SU-DHL-6 (cell line): ENCODE measurements around the gene PARP14.
"Not testable (repeated sequence)": the region's sequence is repeated elsewhere in the genome, so short reads cannot be mapped to it uniquely, and the experiment has no call there.

Experiments used
- H2AFZ ChIP-seq: fragments of 200-600 bp; sonication (generic); 2 replicates; pipeline ENCODE4 v1.6.1; 2014; ENCODE audit warnings: low read depth, mild to moderate bottlenecking, moderate library complexity, mixed read lengths, antibody characterized with exemption, low read length; ENCODE audit not compliant: severe bottlenecking
- H3F3A ChIP-seq: fragments of 200-600 bp; shearing (Covaris generic); 2 replicates; pipeline ENCODE4 v1.6.0; 2016; ENCODE audit warnings: antibody characterized with exemption, mild to moderate bottlenecking; ENCODE audit not compliant: insufficient read depth
- H3K27ac ChIP-seq: fragments of 200-600 bp; sonication (generic); 2 replicates; pipeline ENCODE4 v1.5.1; 2016; ENCODE audit warnings: low read depth, mild to moderate bottlenecking, low read length, moderate library complexity, mixed read lengths
- H3K27me3 ChIP-seq: fragments of 200-600 bp; sonication (generic), shearing (Covaris generic); 2 replicates; pipeline ENCODE4 v1.6.0; 2014; ENCODE audit warnings: mild to moderate bottlenecking, low read length
- H3K36me3 ChIP-seq: fragments of 200-600 bp; sonication (generic); 2 replicates; pipeline ENCODE4 v1.6.1; 2014; ENCODE audit warnings: mild to moderate bottlenecking, low read length, mixed read lengths
- H3K4me2 ChIP-seq: fragments of 300-600, 200-600 bp; shearing (Covaris generic), sonication (generic); 2 replicates; pipeline ENCODE4 v1.6.0; 2014; ENCODE audit warnings: low read length, low read depth, mild to moderate bottlenecking; ENCODE audit not compliant: poor library complexity, severe bottlenecking
- H3K4me3 ChIP-seq: fragments of 200-600 bp; sonication (generic); 2 replicates; pipeline ENCODE4 v1.5.1; 2014; ENCODE audit warnings: antibody characterized with exemption, low read length, mild to moderate bottlenecking, mixed read lengths; ENCODE audit not compliant: insufficient read depth, poor library complexity, severe bottlenecking
- H3K79me2 ChIP-seq: fragments of 200-600 bp; sonication (generic); 2 replicates; pipeline ENCODE4 v1.6.1; 2014; ENCODE audit warnings: mild to moderate bottlenecking, low read length, moderate library complexity; ENCODE audit not compliant: insufficient read depth
- H3K9ac ChIP-seq: fragments of 200-600 bp; sonication (generic); 2 replicates; pipeline ENCODE4 v1.7.0; 2014; ENCODE audit warnings: mild to moderate bottlenecking, low read length
- H3K9me2 ChIP-seq: fragments of 200-600 bp; sonication (generic); replicated peaks from 2 replicates; pipeline ENCODE4 v1.6.1; 2014; ENCODE audit warnings: low read length; ENCODE audit not compliant: insufficient read depth
- H3K9me3 ChIP-seq: fragments of 200-600 bp; sonication (generic); 2 replicates; pipeline ENCODE4 v1.6.1; 2014; ENCODE audit warnings: low read length, mixed read lengths; ENCODE audit not compliant: insufficient read depth
- H4K20me1 ChIP-seq: fragments of 200-600 bp; sonication (generic); 2 replicates; pipeline ENCODE4 v1.6.1; 2014; ENCODE audit warnings: low read depth, mild to moderate bottlenecking, antibody characterized with exemption, low read length, moderate library complexity, mixed read lengths
- EZH2phosphoT487 ChIP-seq: fragments of 200-600 bp; sonication (generic), shearing (Covaris generic); conservative IDR thresholded peaks from 2 replicates; pipeline ENCODE4 v1.6.1; 2018; ENCODE audit warnings: mild to moderate bottlenecking, antibody characterized with exemption, low read length, moderate library complexity, mixed read lengths
- TF ChIP-seq, protein P1 (sequence below): fragments of 200-600 bp; sonication (generic); IDR thresholded peaks from one replicate; pipeline ENCODE4 v1.5.1; 2017; ENCODE audit warnings: antibody characterized with exemption, mild to moderate bottlenecking, low read length, moderate library complexity; ENCODE audit not compliant: insufficient read depth, poor library complexity, severe bottlenecking

PARP14 gene

DNA sequence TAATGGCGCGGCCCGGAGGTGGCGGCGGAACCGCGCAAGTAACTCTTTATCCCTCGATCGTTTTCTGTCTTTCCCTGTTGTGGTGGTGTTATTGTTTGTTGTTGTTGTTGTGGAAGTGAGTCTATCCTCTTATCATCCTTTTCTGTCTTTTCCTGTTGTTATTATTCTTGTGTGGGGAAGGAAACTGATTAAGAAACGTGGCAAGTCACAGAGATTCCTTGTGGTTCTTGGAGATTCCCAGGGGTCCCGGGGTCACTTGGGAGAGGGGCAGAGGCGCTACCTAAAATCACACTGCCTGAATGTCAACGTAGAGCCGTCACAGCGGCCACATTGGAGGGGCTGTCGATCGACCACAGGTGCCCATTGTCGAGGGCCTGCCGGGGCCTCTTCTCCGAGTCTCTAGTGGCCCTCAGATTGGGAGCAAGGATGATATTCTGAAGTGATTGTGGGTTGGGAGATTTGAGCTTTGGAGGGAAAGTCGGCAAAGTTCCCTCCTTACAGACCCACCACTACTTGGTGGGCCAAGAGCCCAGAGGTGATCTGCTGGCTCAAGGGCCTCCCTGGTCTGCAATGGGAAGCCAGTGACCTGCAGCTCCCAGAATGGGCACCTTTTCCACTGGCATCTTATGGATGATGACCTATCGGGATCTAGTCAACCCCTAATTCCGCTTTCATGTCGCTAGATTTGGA, 790 bp downstream of the PARP14 start:
- no peak overlapping the region for H3K4me2 ChIP-seq
- H3K9ac ChIP-seq, result no peak overlapping the region
- H4K20me1 ChIP-seq, result no peaks in the 10 kb centered on the region
- no peaks in the 10 kb centered on the region for H3K79me2 ChIP-seq
- no peak overlapping the region for H3K27ac ChIP-seq
- H3K27me3 ChIP-seq, result no peaks in the 10 kb centered on the region
- no peak overlapping the region for H2AFZ ChIP-seq
- no peak overlapping the region for H3K4me3 ChIP-seq
- TF ChIP-seq, protein P1, sequence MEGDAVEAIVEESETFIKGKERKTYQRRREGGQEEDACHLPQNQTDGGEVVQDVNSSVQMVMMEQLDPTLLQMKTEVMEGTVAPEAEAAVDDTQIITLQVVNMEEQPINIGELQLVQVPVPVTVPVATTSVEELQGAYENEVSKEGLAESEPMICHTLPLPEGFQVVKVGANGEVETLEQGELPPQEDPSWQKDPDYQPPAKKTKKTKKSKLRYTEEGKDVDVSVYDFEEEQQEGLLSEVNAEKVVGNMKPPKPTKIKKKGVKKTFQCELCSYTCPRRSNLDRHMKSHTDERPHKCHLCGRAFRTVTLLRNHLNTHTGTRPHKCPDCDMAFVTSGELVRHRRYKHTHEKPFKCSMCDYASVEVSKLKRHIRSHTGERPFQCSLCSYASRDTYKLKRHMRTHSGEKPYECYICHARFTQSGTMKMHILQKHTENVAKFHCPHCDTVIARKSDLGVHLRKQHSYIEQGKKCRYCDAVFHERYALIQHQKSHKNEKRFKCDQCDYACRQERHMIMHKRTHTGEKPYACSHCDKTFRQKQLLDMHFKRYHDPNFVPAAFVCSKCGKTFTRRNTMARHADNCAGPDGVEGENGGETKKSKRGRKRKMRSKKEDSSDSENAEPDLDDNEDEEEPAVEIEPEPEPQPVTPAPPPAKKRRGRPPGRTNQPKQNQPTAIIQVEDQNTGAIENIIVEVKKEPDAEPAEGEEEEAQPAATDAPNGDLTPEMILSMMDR, result no peak
- TF ChIP-seq EZH2phosphoT487, result no peak
- no peaks in the 10 kb centered on the region for H3K36me3 ChIP-seq
- H3K9me3 ChIP-seq, result no peaks in the 10 kb centered on the region
- no peaks in the 10 kb centered on the region for H3K9me2 ChIP-seq
- no peaks in the 10 kb centered on the region for H3F3A ChIP-seq

DNA sequence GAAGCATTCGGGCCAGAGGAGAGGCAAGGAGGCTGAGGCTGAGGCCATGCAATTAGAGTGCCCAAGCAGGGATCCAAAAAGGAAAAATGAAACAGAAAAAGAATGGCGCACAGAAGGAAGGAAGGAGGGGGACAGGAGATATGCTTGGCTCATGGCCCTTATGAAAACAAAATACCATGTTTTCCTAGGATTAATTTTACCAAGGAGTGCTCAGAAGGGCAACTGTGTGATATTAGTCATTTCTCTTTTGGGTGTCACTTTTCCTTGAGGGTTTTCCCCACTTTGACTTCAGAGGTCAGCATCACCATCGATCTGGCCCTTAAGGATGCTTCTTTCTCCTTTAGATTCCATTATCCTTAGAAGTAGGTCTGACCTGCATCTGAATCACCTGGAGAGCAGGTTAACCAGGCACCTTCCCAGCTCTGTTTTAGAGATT, 1.4 kb downstream of the PARP14 start:
- Histone ChIP-seq H3K9me3 (no peaks in the 10 kb centered on the region), H3K27ac (no peak overlapping the region), H3K9ac (no peak overlapping the region), H3K79me2 (no peaks in the 10 kb centered on the region), H2AFZ (no peak overlapping the region), H3K36me3 (no peaks in the 10 kb centered on the region), H4K20me1 (no peaks in the 10 kb centered on the region), H3K4me3 (no peak overlapping the region), H3K4me2 (no peak overlapping the region), H3F3A (no peaks in the 10 kb centered on the region), H3K9me2 (no peaks in the 10 kb centered on the region), H3K27me3 (no peaks in the 10 kb centered on the region)
- TF ChIP-seq, protein P1, result no peak
- TF ChIP-seq EZH2phosphoT487, result no peak

DNA sequence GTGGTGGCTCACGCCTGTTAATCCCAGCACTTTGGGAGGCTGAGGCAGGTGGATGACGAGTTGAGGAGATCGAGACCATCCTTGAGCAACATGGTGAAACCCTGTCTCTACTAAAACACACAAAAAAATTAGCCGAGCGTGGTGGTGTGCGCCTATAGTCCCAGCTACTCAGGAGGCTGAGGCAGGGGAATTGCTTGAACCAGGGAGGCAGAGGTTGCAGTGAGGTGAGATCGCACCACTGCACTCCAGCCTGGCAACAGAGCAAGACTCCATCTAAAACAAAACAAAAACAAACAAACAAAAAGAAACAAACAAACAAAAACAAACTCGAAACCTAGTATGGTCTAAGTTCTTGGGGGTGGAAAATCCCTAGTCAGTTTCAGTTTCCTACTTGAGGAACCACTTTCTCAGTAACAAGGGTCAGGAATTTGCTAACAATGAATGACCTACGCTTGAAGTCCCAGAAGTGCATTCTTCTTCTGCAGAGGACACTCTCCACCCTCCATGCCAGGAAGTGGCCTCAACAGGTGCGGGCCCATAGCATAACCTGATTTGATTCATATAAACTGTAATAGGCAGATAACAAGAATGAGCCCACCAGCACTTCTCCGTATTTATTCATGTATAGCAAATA, 2.3 kb downstream of the PARP14 start:
- H3F3A ChIP-seq, H3K36me3 ChIP-seq, H3K27ac ChIP-seq, H3K79me2 ChIP-seq, H3K9me3 ChIP-seq, H2AFZ ChIP-seq, H4K20me1 ChIP-seq, H3K27me3 ChIP-seq, H3K4me3 ChIP-seq, H3K9me2 ChIP-seq, H3K4me2 ChIP-seq, H3K9ac ChIP-seq: not testable (repeated sequence)

DNA sequence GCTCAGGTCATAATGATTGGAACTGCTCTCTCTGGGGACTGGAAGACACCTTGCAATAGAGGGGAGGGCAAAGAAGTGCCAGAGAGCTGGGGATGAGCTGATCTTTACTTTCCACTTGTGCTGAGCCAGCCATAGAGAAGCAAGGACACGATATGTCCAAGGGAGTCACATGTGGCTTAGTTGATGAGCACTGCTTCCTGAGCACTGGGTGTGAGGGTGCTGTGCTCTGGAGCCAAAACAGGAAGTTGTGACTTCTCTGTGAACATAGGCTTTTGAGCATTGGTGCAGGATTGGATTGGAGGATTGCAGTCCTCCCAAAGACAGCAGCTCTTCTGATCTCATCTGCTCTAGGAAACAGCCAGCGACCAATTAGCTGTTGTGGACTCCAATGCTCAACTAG, 6.7 kb downstream of the PARP14 start:
- Histone ChIP-seq H3K36me3 (no peaks in the 10 kb centered on the region), H2AFZ (no peak overlapping the region), H3F3A (no peaks in the 10 kb centered on the region), H3K27ac (no peak overlapping the region), H3K9me3 (no peaks in the 10 kb centered on the region), H3K9ac (no peak overlapping the region), H3K9me2 (no peaks in the 10 kb centered on the region), H3K4me2 (no peak overlapping the region), H4K20me1 (no peaks in the 10 kb centered on the region), H3K4me3 (no peak overlapping the region), H3K27me3 (no peaks in the 10 kb centered on the region), H3K79me2 (no peaks in the 10 kb centered on the region)
- TF ChIP-seq, protein P1, result no peak
- no peak for TF ChIP-seq EZH2phosphoT487
